GM23338 (cell line): ENCODE measurements around the gene PPFIA4. TPM values are rescaled to one million over a fixed set of nuclear protein-coding genes. Genes with fewer than 3 reads are reported as not detected.

Experiments
- ATAC-seq: fragments of 200-7000 bp; cut with Tn5 transposase; 3 replicates; pipeline ENCODE4 v1.9.1; 2020
- DNase-seq: peaks from one replicate; pipeline ENCODE4 v3.0.0-alpha.2; 2015; ENCODE audit warnings: low spot score
- H2AFZ ChIP-seq: fragments of 200-600 bp; sonication (generic); 2 replicates; pipeline ENCODE4 v1.8.0; 2016; ENCODE audit warnings: antibody characterized with exemption, mild to moderate bottlenecking, moderate library complexity
- H3F3A ChIP-seq: fragments of 200-600 bp; sonication (generic); replicated peaks from 2 replicates; pipeline ENCODE4 v1.8.0; 2017; ENCODE audit warnings: antibody characterized with exemption, mixed run types, low read depth
- H3K27ac ChIP-seq: fragments of 200-600 bp; sonication (generic); 2 replicates; pipeline ENCODE4 v1.6.1; 2016; ENCODE audit warnings: low read depth
- H3K27me3 ChIP-seq: fragments of 200-600 bp; sonication (generic); 2 replicates; pipeline ENCODE4 v1.8.0; 2016; ENCODE audit warnings: mild to moderate bottlenecking, mixed run types, moderate library complexity; ENCODE audit not compliant: insufficient read depth
- H3K36me3 ChIP-seq: fragments of 200-600 bp; sonication (generic); 2 replicates; pipeline ENCODE4 v1.8.0; 2016; ENCODE audit warnings: mild to moderate bottlenecking; ENCODE audit not compliant: insufficient read depth
- H3K4me1 ChIP-seq: fragments of 200-600 bp; sonication (generic); 2 replicates; pipeline ENCODE4 v1.8.0; 2016; ENCODE audit warnings: mild to moderate bottlenecking, moderate library complexity; ENCODE audit not compliant: insufficient read depth
- H3K4me2 ChIP-seq: fragments of 200-600 bp; sonication (generic); 2 replicates; pipeline ENCODE4 v1.7.1; 2017; ENCODE audit warnings: mixed run types
- H3K4me3 ChIP-seq: fragments of 200-600 bp; sonication (generic); 2 replicates; pipeline ENCODE4 v1.6.1; 2016; ENCODE audit warnings: mixed run types
- H3K79me2 ChIP-seq: fragments of 200-600 bp; sonication (generic); replicated peaks from 2 replicates; pipeline ENCODE4 v1.8.0; 2017; ENCODE audit warnings: mild to moderate bottlenecking; ENCODE audit not compliant: insufficient read depth
- H3K9me2 ChIP-seq: fragments of 200-600 bp; sonication (generic); 2 replicates; pipeline ENCODE4 v1.8.0; 2017; ENCODE audit not compliant: insufficient read depth
- H4K20me1 ChIP-seq: fragments of 200-600 bp; sonication (generic); replicated peaks from 2 replicates; pipeline ENCODE4 v1.8.0; 2017; ENCODE audit warnings: mild to moderate bottlenecking; ENCODE audit not compliant: insufficient read depth
- H3K27ac Mint-ChIP-seq: 2 replicates; pipeline ENCODE4 v1.8.0; 2020; ENCODE audit warnings: inconsistent platforms, mild to moderate bottlenecking, moderate library complexity, mixed read lengths
- H3K27me3 Mint-ChIP-seq: 3 replicates; pipeline ENCODE4 v1.8.0; 2022; ENCODE audit warnings: low read depth, mild to moderate bottlenecking, moderate library complexity, mixed read lengths, inconsistent platforms; ENCODE audit not compliant: insufficient read depth, poor library complexity
- H3K36me3 Mint-ChIP-seq: 3 replicates; pipeline ENCODE4 v1.8.0; 2021; ENCODE audit warnings: low read depth, mild to moderate bottlenecking, inconsistent platforms, moderate library complexity, mixed read lengths
- H3K4me1 Mint-ChIP-seq: 3 replicates; pipeline ENCODE4 v1.8.0; 2020; ENCODE audit warnings: mild to moderate bottlenecking, inconsistent platforms, mixed read lengths
- H3K4me3 Mint-ChIP-seq: 3 replicates; pipeline ENCODE4 v1.8.0; 2021; ENCODE audit warnings: moderate library complexity, mild to moderate bottlenecking, inconsistent platforms, mixed read lengths
- H3K9me3 Mint-ChIP-seq: 3 replicates; pipeline ENCODE4 v1.8.0; 2020; ENCODE audit warnings: moderate library complexity, mild to moderate bottlenecking, inconsistent platforms, mixed read lengths
- CTCF ChIP-seq, 2 experiments: fragments of 200-600 bp in 1 of 2; sonication (generic) in 1 of 2; conservative IDR thresholded peaks; 2 replicates each; pipeline versions ENCODE4 v1.5.1 to v1.6.1; 2016 to 2017; ENCODE audit warnings: antibody characterized with exemption in 2 of 2, low read depth in 2 of 2, mild to moderate bottlenecking in 2 of 2, moderate library complexity in 1 of 2
- EZH2 ChIP-seq: fragments of 200-600 bp; sonication (generic); IDR thresholded peaks from one replicate; pipeline ENCODE4 v1.8.0; 2017; ENCODE audit warnings: antibody characterized with exemption, mild to moderate bottlenecking, low read depth; ENCODE audit not compliant: unreplicated experiment
- NANOG ChIP-seq: IDR thresholded peaks from 2 replicates; pipeline ENCODE4 v1.6.1; 2016; ENCODE audit warnings: antibody characterized with exemption, borderline replicate concordance
- POLR2AphosphoS5 ChIP-seq: IDR thresholded peaks from 2 replicates; pipeline ENCODE4 v1.6.1; 2016; ENCODE audit warnings: antibody characterized with exemption, low read depth
- STAT1 ChIP-seq: IDR thresholded peaks from one replicate; pipeline ENCODE4 v1.6.1; 2016; ENCODE audit warnings: antibody characterized with exemption; ENCODE audit not compliant: unreplicated experiment
- ZNF462 ChIP-seq: fragments of 250-450 bp; sonication (Bioruptor Pico); IDR thresholded peaks from 2 replicates; pipeline ENCODE4 v1.5.0; 2020; ENCODE audit warnings: mild to moderate bottlenecking, moderate library complexity
- polyA plus RNA-seq: library from polyadenylated mRNA; unstranded; fragments of >200 nt; fragmentation: Nextera tagmentation; extraction: Ambion mirVana; gene quantifications from 2 replicates; pipeline ENCODE4 v1.2.1, GENCODE V29; 2016
- total RNA-seq: library from RNA; depleted of rRNA; stranded (reverse); fragments of >200 nt; shearing (Covaris generic); gene quantifications from 2 replicates; pipeline ENCODE4 v1.2.3, GENCODE V29; 2014

PPFIA4 gene
- total and polyA plus RNA-seq, 2 experiments from 2014 or later = 1.3 to 7.6 TPM

GRCh38 chr1:203038891-203039608, 12.8 kb downstream of the PPFIA4 start (continued):
- no peak for TF ChIP-seq ZNF462 (CRISPR knock-in tag)

GRCh38 chr1:203039609-203040512, 13.6 kb downstream of the PPFIA4 start:
- H3K36me3 Mint-ChIP-seq = no peaks in the 10 kb centered on the region; the same call in 2 of the 3 replicates
- Histone ChIP-seq H3K27me3 (no peaks in the 10 kb centered on the region), H3K4me2 (peak overlapping the region; percentile 10), H3K4me1 (peaks cover 16% of the 10 kb centered on the region; the same call in 1 of the 2 replicates), H3K27ac (no peak overlapping the region), H3F3A (no peaks in the 10 kb centered on the region), H2AFZ (no peak overlapping the region), H3K4me3 (no peak overlapping the region), H3K79me2 (no peaks in the 10 kb centered on the region), H3K9me2 (no peaks in the 10 kb centered on the region), H4K20me1 (no peaks in the 10 kb centered on the region), H3K36me3 (no peaks in the 10 kb centered on the region)
- DNase-seq (peak; percentile 86), ATAC-seq (peak; percentile 80)
- no peak for TF ChIP-seq STAT1
- TF ChIP-seq EZH2 = no peak
- TF ChIP-seq POLR2AphosphoS5 = no peak
- peak; percentile 73 to 94 for TF ChIP-seq CTCF (conservative IDR thresholded peaks at IDR 0.05; ENCODE audit: low read depth in 2 of 2)
- TF ChIP-seq NANOG = no peak
- no peak overlapping the region for H3K27ac Mint-ChIP-seq
- no peaks in the 10 kb centered on the region; the same call in 2 of the 3 replicates for H3K9me3 Mint-ChIP-seq
- peaks cover 21% of the 10 kb centered on the region for H3K27me3 Mint-ChIP-seq
- H3K4me1 Mint-ChIP-seq = peaks cover 30% of the 10 kb centered on the region
- H3K4me3 Mint-ChIP-seq = no peak overlapping the region
